Right renal cortex interstitium (tissue), 3 donors: Measurements from ENCODE around the gene BRINP1. TPM values are rescaled to one million over a fixed set of nuclear protein-coding genes. Genes with fewer than 3 reads are reported as not detected.
A peak's percentile ranks its signal among the peaks of the same experiment; 100 is the strongest.
"Not testable (repeated sequence)": the region's sequence is repeated elsewhere in the genome, so short reads cannot be mapped to it uniquely, and the experiment has no call there.

Source experiments
- DNase-seq, 3 donors: peaks; one replicate each; pipeline ENCODE4 v3.0.0-alpha.2; 2013; ENCODE audit warnings: low read depth in 3 of 3, low spot score in 2 of 3
- polyA plus RNA-seq, 3 donors: library from polyadenylated mRNA; unstranded; fragments of 120-200 nt; gene quantifications; one replicate each; pipeline ENCODE4 v1.2.1, GENCODE V29; 2013; ENCODE audit not compliant: insufficient read length in 3 of 3

BRINP1 gene
- polyA plus RNA-seq, 3 donors = 4.3 to 7.0 (median 4.9) TPM

DNA sequence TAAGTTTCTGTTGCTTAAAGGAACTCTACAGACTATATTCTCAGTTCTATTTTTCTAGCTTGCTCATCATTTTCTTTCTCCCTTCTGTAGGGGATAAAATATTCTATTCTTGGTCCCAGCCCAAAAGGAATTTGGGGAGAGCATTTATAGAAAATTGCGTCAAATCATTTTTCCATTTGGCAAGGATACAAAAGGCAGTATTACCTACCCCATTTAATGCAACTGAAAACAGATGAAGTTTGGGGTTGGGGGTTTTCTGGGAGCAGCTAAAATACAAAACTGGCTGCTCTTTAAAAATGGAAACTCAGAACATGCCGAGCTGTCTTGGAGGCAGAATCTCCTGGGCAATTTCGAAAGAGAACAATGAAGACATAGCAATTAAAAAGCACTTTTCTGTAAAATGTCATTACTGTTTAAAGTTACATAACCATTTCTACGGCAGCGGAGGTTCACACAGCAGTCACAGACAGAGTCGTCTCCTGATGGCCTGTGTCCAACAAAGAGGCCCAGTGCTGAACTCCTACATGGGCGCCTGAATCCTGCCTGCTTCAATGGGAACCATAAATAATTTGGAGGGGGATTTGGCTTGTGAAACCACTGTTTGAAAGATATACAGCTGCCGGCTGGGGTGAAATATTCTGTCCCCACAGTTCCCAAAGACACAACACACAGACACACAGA is 152.4 kb downstream of the BRINP1 start:
- DNase-seq = peak; percentile 31 to 65 (median 54)

DNA sequence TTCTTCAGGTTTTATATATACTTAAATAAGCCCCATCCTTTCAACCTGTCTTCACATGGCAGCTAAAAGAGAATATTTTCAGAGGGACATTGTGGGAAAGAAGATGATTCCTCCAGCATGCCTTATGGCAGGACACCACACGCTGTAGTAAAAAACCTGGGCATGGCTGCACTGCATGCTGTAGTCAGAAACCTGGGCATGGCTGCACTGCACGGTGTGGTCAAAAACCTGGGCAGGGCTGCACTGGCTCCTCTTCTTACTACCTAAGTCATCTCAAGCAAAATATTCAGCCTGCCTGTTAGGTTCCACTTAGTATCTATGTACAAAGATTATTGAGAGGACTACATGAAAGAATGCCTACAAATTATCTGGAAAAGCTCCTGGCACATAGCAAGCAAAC is 153.6 kb downstream of the BRINP1 start:
- no peak for DNase-seq

DNA sequence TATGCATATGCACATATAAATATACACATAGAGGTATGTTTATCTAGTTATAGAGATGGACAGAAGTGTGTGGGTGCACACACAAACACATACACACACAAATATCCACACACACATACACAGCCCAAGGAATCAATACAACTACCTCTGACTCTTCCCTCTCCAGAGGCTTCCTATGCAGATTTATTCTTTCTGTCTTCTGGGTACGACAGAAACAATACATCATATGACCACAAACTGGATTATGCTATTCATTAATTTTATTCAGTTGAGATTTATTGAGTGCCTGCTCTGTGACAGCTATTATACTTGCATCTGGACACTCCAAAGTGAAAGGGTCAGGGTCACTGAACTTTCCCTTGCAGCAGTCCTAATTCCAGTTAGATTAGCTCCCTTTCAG is 155.8 kb downstream of the BRINP1 start:
- no peak for DNase-seq

DNA sequence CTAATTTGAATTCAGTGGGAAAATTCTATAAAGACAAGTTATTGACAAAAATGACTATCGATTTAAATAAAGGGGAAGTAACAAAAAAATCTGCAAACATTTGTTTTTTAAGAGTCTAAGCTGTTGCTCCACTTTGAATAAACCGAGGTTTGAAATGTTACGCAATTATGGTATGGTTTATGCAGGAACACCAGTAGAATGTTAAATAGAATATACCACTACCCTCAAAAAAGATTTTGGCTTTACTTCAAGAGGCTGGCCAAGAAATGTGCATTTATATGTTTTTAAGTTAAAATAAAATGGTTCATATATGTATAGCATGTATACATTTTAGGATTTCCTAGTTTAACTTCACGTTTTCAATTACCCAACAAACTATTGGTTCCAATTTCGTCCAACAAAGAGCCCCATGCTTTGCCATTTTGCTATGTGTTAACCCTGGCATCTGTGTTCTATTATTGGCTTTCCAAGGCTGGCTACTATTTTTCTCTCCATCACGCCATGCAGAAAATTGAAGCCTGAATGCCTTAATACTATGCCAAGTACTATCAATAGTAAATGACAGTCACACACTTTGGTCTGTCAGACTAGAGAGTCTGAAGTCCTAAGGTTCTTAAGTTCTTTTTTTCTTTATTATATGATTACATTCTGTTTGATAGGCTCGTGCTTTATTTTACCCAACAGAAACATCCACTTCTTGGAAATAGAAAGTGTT is 171.2 kb downstream of the BRINP1 start:
- no peak for DNase-seq

DNA sequence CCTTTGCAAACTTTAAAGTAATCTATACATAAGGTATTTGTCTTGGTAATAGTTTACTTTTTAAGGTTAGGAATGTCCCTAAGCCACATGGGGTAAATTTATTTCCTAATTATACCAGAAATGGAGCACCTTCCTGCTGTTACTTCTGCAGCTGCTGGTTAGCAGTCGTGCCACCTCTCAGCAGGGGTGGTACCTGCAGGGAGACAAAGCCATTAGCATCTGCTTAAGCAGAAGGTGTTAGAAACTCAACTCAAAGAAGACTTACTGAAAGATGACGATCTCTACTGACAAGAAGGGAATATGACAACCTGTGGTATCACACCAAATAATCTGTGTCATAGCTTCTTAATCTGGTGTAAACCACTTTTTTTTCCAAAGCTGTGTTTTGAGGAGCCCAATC is 173.7 kb downstream of the BRINP1 start:
- DNase-seq = no peak

DNA sequence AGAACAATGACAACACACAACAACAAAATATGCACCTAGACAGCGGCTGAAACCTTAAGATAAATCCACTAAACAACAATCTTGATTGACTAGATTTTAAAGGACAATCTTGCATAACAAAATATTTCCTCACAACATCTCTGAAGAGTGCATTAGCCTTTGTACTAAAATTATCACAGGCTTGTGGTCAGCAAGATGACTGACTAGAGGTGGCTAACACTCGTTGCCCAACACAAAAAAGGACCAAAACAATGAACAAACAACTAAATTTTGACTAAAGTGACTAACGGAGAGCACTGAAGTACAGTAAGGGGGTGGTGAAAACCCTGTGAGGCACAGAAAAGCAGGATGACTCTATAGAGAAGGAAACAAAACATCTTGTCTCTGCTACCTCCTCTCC is 183.9 kb downstream of the BRINP1 start:
- no peak for DNase-seq

DNA sequence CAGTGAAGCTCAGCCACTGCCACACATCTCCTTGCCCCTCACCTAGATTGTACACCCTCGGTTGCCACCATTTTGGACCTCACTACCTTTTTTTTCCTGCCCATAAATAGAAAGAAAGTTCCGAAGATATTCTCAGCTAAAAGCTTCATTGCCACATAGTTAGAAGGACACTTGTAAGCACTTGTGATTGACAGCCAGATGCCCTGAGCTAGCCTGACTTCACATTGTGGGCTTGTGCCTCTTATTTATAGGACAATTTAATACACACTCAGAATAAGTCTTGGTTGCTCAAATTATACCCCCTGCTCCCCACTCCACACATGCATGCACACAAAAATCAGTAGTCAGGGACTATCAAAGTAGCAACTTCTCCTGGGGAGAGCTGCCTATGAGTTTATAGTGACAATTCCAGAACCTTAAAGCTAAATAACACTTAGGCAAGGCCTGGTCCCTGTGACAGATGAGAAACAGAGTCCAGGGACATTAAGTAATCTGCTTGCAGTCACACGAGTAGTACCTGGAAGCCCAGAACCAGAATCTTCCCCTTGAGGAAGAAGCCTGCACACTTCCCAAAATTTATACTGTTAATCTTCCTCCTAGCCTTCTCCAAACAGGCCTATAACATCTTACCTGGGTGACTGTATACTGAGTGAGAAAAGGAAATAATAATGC is 184.8 kb downstream of the BRINP1 start:
- DNase-seq = no peak

DNA sequence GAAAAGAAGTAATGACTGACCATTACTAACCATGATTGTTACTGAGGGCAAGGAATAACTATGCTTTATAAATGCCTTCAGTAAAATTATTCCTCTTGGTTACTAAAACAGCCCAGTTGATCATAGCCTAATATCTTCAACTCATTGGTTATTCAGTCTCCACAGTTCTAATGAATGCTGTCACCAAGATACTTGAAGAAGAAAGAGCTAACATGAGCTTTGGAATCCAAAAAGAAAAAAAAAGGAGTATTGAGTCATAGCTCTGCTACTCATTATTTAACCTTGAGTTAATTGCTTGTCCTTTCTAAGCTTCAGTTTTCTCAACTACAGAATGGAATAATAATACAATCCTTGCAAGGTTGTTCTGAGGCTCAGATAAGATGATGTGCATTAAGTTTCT is 187.7 kb downstream of the BRINP1 start:
- DNase-seq = no peak

DNA sequence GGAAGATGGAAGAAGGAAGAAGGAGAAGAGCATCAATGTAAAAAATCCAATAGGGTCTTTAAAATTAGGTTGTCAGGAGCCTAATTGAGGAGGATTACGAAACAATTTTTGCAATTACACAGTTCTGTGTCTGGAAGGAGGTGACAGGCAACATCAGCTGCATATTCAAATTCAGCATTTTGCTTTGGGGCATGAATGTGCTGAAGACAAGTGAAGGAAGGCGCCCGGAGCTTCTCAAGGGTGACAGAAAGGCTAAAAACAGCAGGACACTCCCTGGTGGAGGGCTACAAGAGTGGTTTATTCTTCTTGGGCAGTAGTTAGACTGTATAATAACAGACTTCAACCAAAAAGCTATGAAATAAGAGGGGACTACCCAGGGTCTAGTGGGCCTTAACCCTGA is 188.3 kb downstream of the BRINP1 start:
- no peak for DNase-seq

DNA sequence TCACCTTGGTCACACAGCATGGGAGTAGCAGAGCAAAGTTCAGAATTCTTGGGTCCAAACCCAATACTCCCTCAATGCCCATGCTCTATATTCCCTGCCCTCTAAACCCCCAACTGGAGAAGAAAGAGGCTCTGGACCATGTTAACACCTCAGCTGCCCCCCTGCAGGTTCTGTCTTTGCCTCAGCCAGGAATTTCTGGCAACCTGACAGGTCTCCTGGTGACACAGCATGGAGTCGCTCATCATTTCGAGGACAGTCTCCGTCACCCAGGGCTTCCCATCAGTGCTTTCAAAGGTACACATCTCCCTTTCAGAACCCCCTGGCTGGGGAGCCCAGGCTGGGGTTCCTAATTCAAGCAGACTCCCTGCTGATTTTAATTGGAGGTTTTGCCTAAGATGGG is 189.5 kb downstream of the BRINP1 start:
- DNase-seq = no peak

DNA sequence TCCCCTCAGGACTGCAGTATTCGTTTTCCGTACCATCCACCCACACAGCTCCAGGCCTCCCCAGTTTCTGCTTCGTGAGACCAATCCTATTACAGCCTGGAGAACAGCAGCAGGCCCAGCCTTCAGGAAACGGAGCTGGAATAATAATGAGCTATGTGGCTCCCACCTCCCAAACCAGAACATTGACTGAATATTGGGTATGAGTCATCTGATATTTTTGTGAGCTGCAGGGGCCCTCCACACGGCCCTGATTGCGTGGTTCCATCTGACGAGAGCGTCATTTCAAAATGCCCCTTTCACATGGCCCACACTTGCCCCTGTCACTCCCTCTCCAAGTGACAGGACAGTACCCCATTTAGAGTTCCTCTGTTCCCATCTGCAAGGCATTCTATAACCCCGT is 192.0 kb downstream of the BRINP1 start:
- no peak for DNase-seq

DNA sequence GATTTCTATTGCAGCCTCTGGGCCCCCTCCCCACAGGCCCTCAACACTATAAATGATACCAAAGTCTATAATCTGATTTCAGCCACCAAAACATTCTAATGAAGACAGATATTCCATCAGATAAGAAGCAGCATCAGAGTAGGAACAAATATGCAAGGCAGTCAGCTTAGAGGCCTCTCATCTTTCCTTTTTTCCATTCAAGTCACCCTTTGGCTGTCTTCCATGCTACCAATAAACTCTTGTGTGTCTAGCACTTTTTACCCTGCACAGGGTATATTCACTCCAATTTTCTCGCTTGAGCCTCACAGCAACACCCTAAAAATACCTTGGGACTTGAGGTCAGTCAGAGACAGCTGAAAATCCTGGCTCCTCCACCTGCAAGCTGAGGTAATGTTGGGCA is 193.7 kb downstream of the BRINP1 start:
- DNase-seq = no peak

DNA sequence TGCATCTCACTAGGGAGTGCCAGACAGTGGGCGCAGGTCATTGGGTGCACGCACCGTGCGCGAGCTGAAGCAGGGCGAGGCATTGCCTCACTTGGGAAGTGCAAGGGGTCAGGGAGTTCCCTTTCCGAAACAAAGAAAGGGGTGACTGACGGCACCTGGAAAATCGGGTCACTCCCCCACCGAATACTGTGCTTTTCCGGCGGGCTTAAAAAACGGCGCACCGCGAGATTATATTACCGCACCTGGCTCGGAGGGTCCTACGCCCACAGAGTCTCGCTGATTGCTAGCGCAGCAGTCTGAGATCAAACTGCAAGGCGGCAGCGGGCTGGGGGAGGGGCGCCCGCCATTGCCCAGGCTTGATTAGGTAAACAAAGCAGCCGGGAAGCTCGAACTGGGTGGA is 200.0 kb downstream of the BRINP1 start:
- not testable (repeated sequence) for DNase-seq

DNA sequence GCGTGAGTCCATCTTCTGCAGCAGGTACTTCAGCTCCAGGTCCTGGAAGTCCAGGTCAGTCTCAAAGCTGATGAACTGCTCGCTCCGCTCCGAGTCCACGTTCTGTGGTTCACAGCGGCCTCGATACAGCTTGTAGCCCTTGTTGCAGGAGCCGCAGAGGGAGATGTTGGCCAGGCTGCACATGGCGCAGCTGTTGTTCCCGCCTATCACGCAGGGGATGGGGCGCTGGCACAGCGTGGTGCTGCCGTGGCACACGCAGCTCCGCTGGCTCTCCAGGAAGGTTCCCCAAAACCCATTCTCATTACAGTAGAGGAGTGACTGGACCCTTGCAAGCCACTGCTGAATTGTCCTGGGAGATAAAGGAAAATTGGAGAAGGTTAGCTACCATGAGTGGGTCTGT is 201.4 kb downstream of the BRINP1 start:
- DNase-seq = no peak

DNA sequence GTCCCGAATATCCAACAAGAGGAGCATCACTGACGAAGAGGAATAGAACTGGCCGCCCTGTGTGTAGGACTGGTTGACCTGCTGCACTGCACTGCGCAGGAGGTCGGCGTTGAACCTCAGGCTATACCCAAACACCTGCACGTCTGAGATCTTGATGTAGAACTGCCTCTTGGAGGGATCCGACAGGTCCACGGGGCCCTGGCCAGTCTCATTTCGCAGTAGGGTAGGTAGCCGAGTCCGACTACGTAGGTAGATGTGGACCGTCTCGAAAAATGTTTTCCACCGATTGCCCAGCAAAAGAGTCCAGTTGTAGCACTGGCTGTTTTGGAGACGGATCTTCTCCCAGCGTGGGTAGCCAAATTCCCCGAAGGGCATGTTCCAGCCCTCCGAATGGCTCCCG is 202.0 kb downstream of the BRINP1 start:
- DNase-seq = no peak

DNA sequence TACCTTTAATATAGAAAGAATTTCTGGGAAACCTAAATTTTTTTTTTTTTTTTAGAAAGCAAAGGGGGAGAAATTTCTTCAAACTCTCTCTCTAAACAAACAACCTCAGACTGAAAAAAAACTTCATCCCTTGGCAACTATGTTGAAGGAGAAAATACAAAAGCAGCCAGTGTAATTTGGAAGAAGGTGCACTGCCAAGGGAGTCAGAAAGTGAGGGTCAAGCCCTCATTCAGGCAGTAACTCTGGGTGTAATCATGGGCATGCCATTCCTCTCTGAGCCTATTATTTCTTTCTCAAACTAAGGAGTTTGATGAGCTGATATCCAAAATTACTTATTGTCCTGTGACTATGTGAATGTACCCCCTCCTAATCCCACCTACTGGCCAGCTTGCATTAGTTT is 203.1 kb downstream of the BRINP1 start:
- DNase-seq = no peak

DNA sequence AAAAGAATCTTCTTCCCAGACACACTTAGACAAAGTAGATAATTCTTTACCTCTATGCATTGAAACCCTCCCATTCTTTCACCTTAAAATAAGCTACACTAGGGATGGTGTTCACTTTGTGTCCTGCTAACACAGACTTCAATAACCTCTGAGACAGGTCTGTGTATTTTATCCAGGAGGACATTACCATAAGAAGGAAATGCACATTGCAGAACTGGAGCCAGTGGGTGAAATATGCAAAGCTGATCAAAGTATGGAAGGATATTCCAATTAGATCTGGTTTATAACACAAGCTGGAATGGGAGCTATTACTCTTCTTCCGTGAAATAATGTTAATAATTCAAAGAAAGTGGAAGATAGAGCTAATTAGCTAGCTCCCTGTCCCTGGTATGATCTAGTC is 204.1 kb downstream of the BRINP1 start:
- DNase-seq = no peak

DNA sequence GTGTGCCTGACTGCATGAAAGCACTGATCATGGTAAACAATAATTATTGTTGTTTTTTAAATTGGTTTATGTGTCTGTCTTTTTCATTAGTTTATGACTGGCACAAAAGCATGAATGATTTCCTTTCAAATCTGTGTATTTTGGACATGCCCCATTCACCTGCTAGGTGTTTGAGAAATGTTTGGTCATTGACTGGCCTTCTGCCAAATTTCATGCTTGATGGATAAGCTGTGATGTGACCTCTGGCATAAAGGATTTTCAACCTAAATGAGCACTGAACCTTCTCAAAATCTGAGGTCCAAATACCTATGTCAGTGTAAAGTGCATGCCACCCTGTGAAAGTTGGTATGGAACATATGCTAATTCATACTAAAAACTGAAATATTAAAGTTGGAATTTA is 204.5 kb downstream of the BRINP1 start:
- peak in 1 of 3 donors; percentile 12 for DNase-seq

DNA sequence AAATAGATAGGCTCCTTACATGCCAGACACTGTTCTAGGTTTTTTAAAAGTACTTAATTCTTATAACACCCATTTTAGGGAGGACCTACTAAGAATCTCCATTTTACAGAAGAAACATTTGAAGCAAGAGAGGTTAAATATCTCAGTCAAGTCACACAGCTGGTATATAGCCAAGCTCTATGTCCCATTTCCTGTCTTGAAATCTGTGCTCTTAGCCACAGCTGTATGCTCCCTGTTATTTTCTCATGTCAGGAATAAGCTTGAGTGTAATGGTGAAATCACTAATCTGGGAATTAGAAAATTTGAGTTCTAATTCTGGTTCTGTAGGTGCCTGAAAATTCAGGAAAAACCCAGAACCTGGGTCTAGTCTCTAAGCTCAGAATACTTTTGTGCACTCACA is 208.7 kb downstream of the BRINP1 start:
- no peak for DNase-seq

DNA sequence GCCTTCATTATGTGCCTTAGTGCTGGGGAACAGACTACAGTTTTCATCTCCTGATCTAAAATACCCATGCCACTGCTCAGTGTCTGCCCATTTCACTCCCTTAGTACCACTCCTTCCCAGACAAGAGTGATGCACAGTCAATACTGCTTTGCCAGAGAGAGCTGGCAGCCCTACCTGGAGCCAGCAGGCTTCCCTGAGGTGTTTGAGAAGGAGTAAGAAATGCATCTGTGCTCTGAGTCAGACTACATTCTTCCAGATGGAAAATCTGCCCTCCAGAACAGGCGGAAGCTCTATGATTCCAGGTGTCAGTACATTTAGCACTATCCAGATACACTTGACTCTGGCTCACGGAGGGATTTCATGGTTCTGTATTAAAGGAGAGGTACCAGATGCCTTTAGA is 209.8 kb downstream of the BRINP1 start:
- DNase-seq = no peak

DNA sequence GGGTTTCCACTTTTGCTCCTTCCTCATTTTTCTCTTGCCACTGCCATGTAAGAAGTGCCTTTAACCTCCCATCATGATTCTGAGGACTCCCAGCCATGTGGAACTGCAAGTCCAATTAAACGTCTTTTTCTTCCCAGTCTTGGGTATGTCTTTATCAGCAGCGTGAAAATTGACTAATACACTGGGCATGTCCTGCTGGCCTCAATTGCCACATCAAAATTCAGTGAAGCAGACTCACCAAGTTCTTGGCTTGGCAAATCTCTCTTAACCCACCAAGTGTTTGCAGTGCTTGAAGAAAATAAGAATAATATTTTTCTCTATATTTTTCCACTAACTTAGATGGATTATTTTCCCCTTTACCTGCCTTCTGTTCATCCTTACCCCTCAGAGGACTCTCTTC is 212.0 kb downstream of the BRINP1 start:
- no peak for DNase-seq

DNA sequence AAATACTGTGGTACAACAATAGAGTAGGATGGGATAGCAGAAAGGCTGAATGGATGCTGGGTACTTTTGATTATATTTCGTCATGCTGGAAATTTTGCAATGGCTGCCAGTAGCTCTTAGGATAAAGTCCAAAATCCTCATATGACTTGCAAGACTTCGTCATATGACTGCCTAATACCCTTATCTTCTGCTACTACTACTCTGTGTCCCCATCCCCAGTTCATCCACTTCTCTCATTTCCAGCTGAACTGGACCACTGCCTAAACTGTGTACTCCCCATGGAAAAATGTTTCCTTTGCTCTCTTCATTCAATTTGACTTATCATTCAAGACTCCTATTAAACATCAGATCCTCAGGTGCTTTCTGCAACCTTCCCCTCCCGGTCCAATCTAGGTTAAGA is 212.9 kb downstream of the BRINP1 start:
- DNase-seq = no peak
